H1 (cell line): ENCODE measurements around the gene SPTBN4. TPM values are rescaled to one million over a fixed set of nuclear protein-coding genes. Genes with fewer than 3 reads are reported as not detected.

ENCODE experiments used
- CEBPB ChIP-seq: IDR thresholded peaks from 2 replicates; pipeline ENCODE4 v1.6.1; 2012; ENCODE audit warnings: low read depth, low read length
- CHD2 ChIP-seq: IDR thresholded peaks from 2 replicates; pipeline ENCODE4 v1.6.1; 2012; ENCODE audit warnings: low read length, improper control_type of control experiment
- CTCF ChIP-seq, 3 experiments: IDR thresholded peaks; 1 replicate in 2 of 3; 2 replicates in 1 of 3; pipeline versions ENCODE4 v1.5.1 to v1.6.1; 2011; ENCODE audit warnings: low read length in 3 of 3, mild to moderate bottlenecking in 3 of 3, inconsistent platforms in 2 of 3, low read depth in 1 of 3, moderate library complexity in 1 of 3; ENCODE audit not compliant: insufficient read depth in 1 of 3; ENCODE audit errors: control extremely low read depth in 1 of 3
- EGR1 ChIP-seq: IDR thresholded peaks from 2 replicates; pipeline ENCODE4 v1.6.1; 2011; ENCODE audit warnings: low read depth, low read length, borderline replicate concordance
- EP300 ChIP-seq, 2 experiments: IDR thresholded peaks; 1 replicate in 1 of 2; 2 replicates in 1 of 2; pipeline ENCODE4 v1.6.1; 2011 to 2012; ENCODE audit warnings: low read depth in 2 of 2, low read length in 2 of 2, mild to moderate bottlenecking in 2 of 2, borderline replicate concordance in 1 of 2, inconsistent platforms in 1 of 2, moderate library complexity in 1 of 2
- NRF1 ChIP-seq: IDR thresholded peaks from 2 replicates; pipeline ENCODE4 v1.6.1; 2011; ENCODE audit warnings: mild to moderate bottlenecking, low read depth, low read length, improper control_type of control experiment
- POLR2AphosphoS5 ChIP-seq: IDR thresholded peaks from 2 replicates; pipeline ENCODE4 v1.6.1; 2011; ENCODE audit warnings: low read depth, low read length
- SRF ChIP-seq: IDR thresholded peaks from 2 replicates; pipeline ENCODE4 v1.6.1; 2011; ENCODE audit warnings: mild to moderate bottlenecking, low read depth, low read length, moderate library complexity
- SUZ12 ChIP-seq: fragments of 200-600 bp; sonication (generic); IDR thresholded peaks from 2 replicates; pipeline ENCODE4 v1.6.1; 2012; ENCODE audit warnings: mild to moderate bottlenecking, inconsistent platforms, low read length, moderate library complexity, mixed read lengths
- TAF1 ChIP-seq: IDR thresholded peaks from 2 replicates; pipeline ENCODE4 v1.6.1; 2011; ENCODE audit warnings: mild to moderate bottlenecking, low read depth, low read length
- polyA plus RNA-seq, 7 experiments: library from polyadenylated mRNA; depleted of rRNA in 3 of 7; stranded (reverse) in 5 of 7; unstranded in 2 of 7; fragments of >200 nt in 5 of 7; fragments of 200-250 nt in 2 of 7; gene quantifications; 1 replicate in 5 of 7; 2 replicates in 1 of 7; 4 replicates in 1 of 7; pipeline versions ENCODE4 v1.2.1 to v1.2.3, GENCODE V29; 2011 to 2013; ENCODE audit warnings: missing spikeins in 2 of 7, mixed read lengths in 2 of 7
- total RNA-seq: library from RNA; stranded (reverse); fragmentation: NEBNext Ultra II Directional; extraction: Animal tissue kit (Norgen Biotek cat#: 25700); gene quantifications from 2 replicates; pipeline ENCODE4 v1.2.1, GENCODE V29; 2021

Gene SPTBN4
- total and polyA plus RNA-seq, 2 of the 8 experiments (the other 6 are each of a cell fraction or from before 2014, with no cell fraction given), result 1.9 to 3.0 TPM

GRCh38 chr19:40613690-40614621 is 147.2 kb downstream of the SPTBN4 start (continued):
- TF ChIP-seq EGR1 (no peak), SRF (no peak), EP300 (IDR thresholded peaks at IDR 0.05; ENCODE audit: borderline replicate concordance in 1 of 2, low read depth in 2 of 2, low read length in 2 of 2) (no peak), SUZ12 (no peak), POLR2AphosphoS5 (peak; percentile 81), TAF1 (peak; percentile 52), CEBPB (no peak), NRF1 (no peak), CHD2 (no peak), CTCF (IDR thresholded peaks at IDR 0.05; ENCODE audit: control extremely low read depth in 1 of 3, insufficient read depth in 1 of 3, low read depth in 1 of 3, low read length in 3 of 3) (no peak)
